Measurements from ENCODE around the gene IMMP2L.

IMMP2L gene

GRCh38 chr7:110857106-110857505 is 705.2 kb downstream of the IMMP2L start:
- Mint-ChIP-seq H3K36me3 (no peaks in the 10 kb centered on the region), H3K4me1 (no peaks in the 10 kb centered on the region), H3K27me3 (no peaks in the 10 kb centered on the region), H3K27ac (no peak overlapping the region), H3K9me3 (no peaks in the 10 kb centered on the region), H3K4me3 (no peak overlapping the region)
- ATAC-seq (ENCODE audit: low read depth) (no peak), DNase-seq (ENCODE audit: low spot score in 2 of 2) (no peak)

- DNase-seq (ENCODE audit: low spot score in 2 of 2): no peak
- no peaks in the 10 kb centered on the region for H3K27me3 Mint-ChIP-seq
- H3K4me1 Mint-ChIP-seq: no peaks in the 10 kb centered on the region
- no peaks in the 10 kb centered on the region for H3K9me3 Mint-ChIP-seq
- no peaks in the 10 kb centered on the region for H3K36me3 Mint-ChIP-seq
- no peak for ATAC-seq (ENCODE audit: low read depth)
- no peak overlapping the region for H3K27ac Mint-ChIP-seq
- no peak overlapping the region for H3K4me3 Mint-ChIP-seq
Measured at GRCh38 chr7:110856704-110857103, 705.6 kb downstream of the IMMP2L start.

GRCh38 chr7:110854651-110855050 is 707.6 kb downstream of the IMMP2L start:
- DNase-seq (ENCODE audit: low spot score in 2 of 2) (no peak), ATAC-seq (ENCODE audit: low read depth) (no peak)
- no peaks in the 10 kb centered on the region for H3K36me3 Mint-ChIP-seq
- H3K9me3 Mint-ChIP-seq: no peaks in the 10 kb centered on the region
- no peak overlapping the region for H3K4me3 Mint-ChIP-seq
- H3K27me3 Mint-ChIP-seq: no peaks in the 10 kb centered on the region
- H3K4me1 Mint-ChIP-seq: no peaks in the 10 kb centered on the region
- H3K27ac Mint-ChIP-seq: no peak overlapping the region

GRCh38 chr7:110854166-110854565 is 708.1 kb downstream of the IMMP2L start:
- no peak overlapping the region for H3K27ac Mint-ChIP-seq
- ATAC-seq (ENCODE audit: low read depth) (no peak), DNase-seq (ENCODE audit: low spot score in 2 of 2) (no peak)
- no peak overlapping the region for H3K4me3 Mint-ChIP-seq
- H3K9me3 Mint-ChIP-seq: no peaks in the 10 kb centered on the region
- no peaks in the 10 kb centered on the region for H3K4me1 Mint-ChIP-seq
- H3K27me3 Mint-ChIP-seq: no peaks in the 10 kb centered on the region
- no peaks in the 10 kb centered on the region for H3K36me3 Mint-ChIP-seq

- H3K36me3 Mint-ChIP-seq: no peaks in the 10 kb centered on the region
- no peak overlapping the region for H3K27ac Mint-ChIP-seq
- no peaks in the 10 kb centered on the region for H3K27me3 Mint-ChIP-seq
- no peak for DNase-seq (ENCODE audit: low spot score in 2 of 2)
- no peaks in the 10 kb centered on the region for H3K4me1 Mint-ChIP-seq
- no peak overlapping the region for H3K4me3 Mint-ChIP-seq
- ATAC-seq (ENCODE audit: low read depth): no peak
- no peaks in the 10 kb centered on the region for H3K9me3 Mint-ChIP-seq
Measured at GRCh38 chr7:110853263-110853662, 709.0 kb downstream of the IMMP2L start.

GRCh38 chr7:110852156-110852940 is 709.9 kb downstream of the IMMP2L start:
- DNase-seq (ENCODE audit: low spot score in 2 of 2): no peak
- Mint-ChIP-seq H3K4me3 (no peak overlapping the region), H3K27me3 (no peaks in the 10 kb centered on the region), H3K4me1 (no peaks in the 10 kb centered on the region), H3K9me3 (no peaks in the 10 kb centered on the region), H3K27ac (no peak overlapping the region), H3K36me3 (no peaks in the 10 kb centered on the region)
- ATAC-seq (ENCODE audit: low read depth): no peak

- Mint-ChIP-seq H3K9me3 (no peaks in the 10 kb centered on the region), H3K27me3 (no peaks in the 10 kb centered on the region), H3K36me3 (no peaks in the 10 kb centered on the region), H3K4me3 (no peak overlapping the region), H3K27ac (no peak overlapping the region), H3K4me1 (no peaks in the 10 kb centered on the region)
- DNase-seq (ENCODE audit: low spot score in 2 of 2): no peak
- ATAC-seq (ENCODE audit: low read depth): no peak
Measured at GRCh38 chr7:110850224-110850623, 712.1 kb downstream of the IMMP2L start.

GRCh38 chr7:110842796-110843195 is 719.5 kb downstream of the IMMP2L start:
- Mint-ChIP-seq H3K27ac (no peak overlapping the region), H3K27me3 (no peaks in the 10 kb centered on the region), H3K36me3 (no peaks in the 10 kb centered on the region), H3K4me1 (no peaks in the 10 kb centered on the region), H3K4me3 (no peak overlapping the region), H3K9me3 (no peaks in the 10 kb centered on the region)
- ATAC-seq (ENCODE audit: low read depth) (no peak), DNase-seq (ENCODE audit: low spot score in 2 of 2) (no peak)

- Mint-ChIP-seq H3K4me3 (no peak overlapping the region), H3K9me3 (peaks cover 2% of the 10 kb centered on the region), H3K36me3 (peaks cover 2% of the 10 kb centered on the region), H3K27ac (no peak overlapping the region), H3K27me3 (no peaks in the 10 kb centered on the region), H3K4me1 (no peaks in the 10 kb centered on the region)
- DNase-seq (ENCODE audit: low spot score in 2 of 2): no peak
- ATAC-seq (ENCODE audit: low read depth): no peak
Measured at GRCh38 chr7:110841840-110842545, 720.3 kb downstream of the IMMP2L start.

- H3K9me3 Mint-ChIP-seq: peaks cover 2% of the 10 kb centered on the region
- H3K27me3 Mint-ChIP-seq: no peaks in the 10 kb centered on the region
- H3K27ac Mint-ChIP-seq: no peak overlapping the region
- H3K4me3 Mint-ChIP-seq: no peak overlapping the region
- no peaks in the 10 kb centered on the region for H3K4me1 Mint-ChIP-seq
- DNase-seq (ENCODE audit: low spot score in 2 of 2) (no peak), ATAC-seq (ENCODE audit: low read depth) (no peak)
- peaks cover 4% of the 10 kb centered on the region for H3K36me3 Mint-ChIP-seq
Measured at GRCh38 chr7:110839866-110840265, 722.4 kb downstream of the IMMP2L start.

- H3K27me3 Mint-ChIP-seq: no peaks in the 10 kb centered on the region
- H3K9me3 Mint-ChIP-seq: peaks cover 2% of the 10 kb centered on the region
- no peaks in the 10 kb centered on the region for H3K4me1 Mint-ChIP-seq
- peaks cover 4% of the 10 kb centered on the region for H3K36me3 Mint-ChIP-seq
- ATAC-seq (ENCODE audit: low read depth): no peak
- DNase-seq (ENCODE audit: low spot score in 2 of 2): no peak
- H3K27ac Mint-ChIP-seq: no peak overlapping the region
- H3K4me3 Mint-ChIP-seq: no peak overlapping the region
Measured at GRCh38 chr7:110835849-110836248, 726.4 kb downstream of the IMMP2L start.

GRCh38 chr7:110835218-110835617 is 727.1 kb downstream of the IMMP2L start:
- ATAC-seq (ENCODE audit: low read depth) (no peak), DNase-seq (ENCODE audit: low spot score in 2 of 2) (no peak)
- peaks cover 4% of the 10 kb centered on the region for H3K36me3 Mint-ChIP-seq
- no peak overlapping the region for H3K4me3 Mint-ChIP-seq
- peaks cover 2% of the 10 kb centered on the region for H3K9me3 Mint-ChIP-seq
- H3K27me3 Mint-ChIP-seq: no peaks in the 10 kb centered on the region
- H3K27ac Mint-ChIP-seq: no peak overlapping the region
- H3K4me1 Mint-ChIP-seq: no peaks in the 10 kb centered on the region

- H3K4me3 Mint-ChIP-seq: no peak overlapping the region
- no peak for ATAC-seq (ENCODE audit: low read depth)
Measured at GRCh38 chr7:110831419-110831818, 730.9 kb downstream of the IMMP2L start.

GRCh38 chr7:110830778-110831177 is 731.5 kb downstream of the IMMP2L start:
- no peak for ATAC-seq (ENCODE audit: low read depth)
- H3K9me3 Mint-ChIP-seq: peaks cover 1% of the 10 kb centered on the region
- H3K4me3 Mint-ChIP-seq: no peak overlapping the region
- H3K36me3 Mint-ChIP-seq: peaks cover 3% of the 10 kb centered on the region
- no peaks in the 10 kb centered on the region for H3K4me1 Mint-ChIP-seq
- no peak overlapping the region for H3K27ac Mint-ChIP-seq
- no peak for DNase-seq (ENCODE audit: low spot score in 2 of 2)
- no peaks in the 10 kb centered on the region for H3K27me3 Mint-ChIP-seq

More at GRCh38 chr7:110831419-110831818, 730.9 kb downstream of the IMMP2L start:
- no peak overlapping the region for H3K27ac Mint-ChIP-seq
- DNase-seq (ENCODE audit: low spot score in 2 of 2): no peak
- H3K9me3 Mint-ChIP-seq: peaks cover 1% of the 10 kb centered on the region
- no peaks in the 10 kb centered on the region for H3K4me1 Mint-ChIP-seq
- no peaks in the 10 kb centered on the region for H3K27me3 Mint-ChIP-seq
- H3K36me3 Mint-ChIP-seq: peaks cover 3% of the 10 kb centered on the region

GRCh38 chr7:110827936-110828335 is 734.4 kb downstream of the IMMP2L start:
- H3K27me3 Mint-ChIP-seq: no peaks in the 10 kb centered on the region
- no peak overlapping the region for H3K27ac Mint-ChIP-seq

More at GRCh38 chr7:110827936-110828335, 734.4 kb downstream of the IMMP2L start:
- no peak for ATAC-seq (ENCODE audit: low read depth)
- peaks cover 1% of the 10 kb centered on the region for H3K9me3 Mint-ChIP-seq
- H3K36me3 Mint-ChIP-seq: peaks cover 4% of the 10 kb centered on the region
- H3K4me3 Mint-ChIP-seq: no peak overlapping the region
- H3K4me1 Mint-ChIP-seq: no peaks in the 10 kb centered on the region
- no peak for DNase-seq (ENCODE audit: low spot score in 2 of 2)
